Keratinocyte (primary cell): ENCODE data around the gene TKFC. TPM values are rescaled to one million over a fixed set of nuclear protein-coding genes. Genes with fewer than 3 reads are reported as not detected.

Experiments used
- DNase-seq: peaks from one replicate; pipeline ENCODE4 v3.0.0-alpha.2; 2011; ENCODE audit warnings: low read depth, missing footprints, low spot score
- FAIRE-seq: peaks from 2 replicates; lab custom pipeline; 2011; peaks lifted over from hg19 to GRCh38; lab: Jason Lieb, UNC
- H2AFZ ChIP-seq: 2 replicates; pipeline ENCODE4 v1.6.0; 2012; ENCODE audit warnings: low read length, control low read depth, inconsistent platforms; ENCODE audit not compliant: control insufficient read depth
- H3K27ac ChIP-seq: 2 replicates; pipeline ENCODE4 v1.5.1; 2011; ENCODE audit warnings: low read length; ENCODE audit not compliant: control insufficient read depth, insufficient read depth
- H3K27me3 ChIP-seq: 3 replicates; pipeline ENCODE4 v1.6.0; 2011; ENCODE audit warnings: low read length; ENCODE audit not compliant: control insufficient read depth, insufficient read depth; ENCODE audit errors: extremely low read depth
- H3K36me3 ChIP-seq, 2 experiments: 2 replicates in 1 of 2; 3 replicates in 1 of 2; pipeline ENCODE4 v1.5.1; 2011; ENCODE audit warnings: low read length in 2 of 2, mild to moderate bottlenecking in 1 of 2; ENCODE audit not compliant: control insufficient read depth in 2 of 2, insufficient read depth in 2 of 2; ENCODE audit errors: extremely low read depth in 1 of 2
- H3K4me1 ChIP-seq: 3 replicates; pipeline ENCODE4 v1.5.1; 2011; ENCODE audit warnings: low read length; ENCODE audit not compliant: control insufficient read depth, insufficient read depth; ENCODE audit errors: extremely low read depth
- H3K4me2 ChIP-seq: 3 replicates; pipeline ENCODE4 v1.6.0; 2011; ENCODE audit warnings: low read depth, low read length; ENCODE audit not compliant: control insufficient read depth, insufficient read depth; ENCODE audit errors: extremely low read depth
- H3K4me3 ChIP-seq, 3 experiments: fragments of 200-600 bp in 1 of 3; sonication (generic) in 1 of 3; 2 replicates in 2 of 3; 3 replicates in 1 of 3; pipeline ENCODE4 v1.5.1; 2011 to 2016; ENCODE audit warnings: low read length in 3 of 3, mild to moderate bottlenecking in 3 of 3, control low read depth in 2 of 3, inconsistent platforms in 1 of 3, low read depth in 1 of 3, mixed read lengths in 1 of 3, mixed run types in 1 of 3, moderate library complexity in 1 of 3; ENCODE audit not compliant: control insufficient read depth in 2 of 3, insufficient read depth in 2 of 3; ENCODE audit errors: extremely low read depth in 1 of 3
- H3K79me2 ChIP-seq: 2 replicates; pipeline ENCODE4 v1.6.0; 2012; ENCODE audit warnings: low read length; ENCODE audit not compliant: control insufficient read depth, insufficient read depth
- H3K9ac ChIP-seq: 3 replicates; pipeline ENCODE4 v1.6.0; 2011; ENCODE audit warnings: low read length; ENCODE audit not compliant: control insufficient read depth, insufficient read depth; ENCODE audit errors: extremely low read depth
- H3K9me1 ChIP-seq: 3 replicates; pipeline ENCODE4 v1.6.0; 2011; ENCODE audit warnings: low read length; ENCODE audit not compliant: control insufficient read depth, insufficient read depth; ENCODE audit errors: extremely low read depth
- H3K9me3 ChIP-seq: 2 replicates; pipeline ENCODE4 v1.5.1; 2012; ENCODE audit warnings: low read depth, low read length; ENCODE audit not compliant: control insufficient read depth
- H4K20me1 ChIP-seq: 3 replicates; pipeline ENCODE4 v1.6.0; 2011; ENCODE audit warnings: low read length; ENCODE audit not compliant: control insufficient read depth, insufficient read depth; ENCODE audit errors: extremely low read depth
- CTCF ChIP-seq, 3 experiments: IDR thresholded peaks in 1 of 3; conservative IDR thresholded peaks in 1 of 3; optimal IDR thresholded peaks in 1 of 3; 2 replicates in 2 of 3; 3 replicates in 1 of 3; pipeline versions ENCODE3 to v1.5.1; 2011; ENCODE audit warnings: low read length in 3 of 3, mild to moderate bottlenecking in 3 of 3, moderate library complexity in 2 of 3, control low read depth in 1 of 3, inconsistent platforms in 1 of 3; ENCODE audit not compliant: insufficient read depth in 2 of 3; ENCODE audit errors: extremely low read depth in 1 of 3
- EZH2 ChIP-seq: IDR thresholded peaks from one replicate; pipeline ENCODE4 v1.6.1; 2012; ENCODE audit warnings: inconsistent platforms, mild to moderate bottlenecking, low read length, moderate library complexity
- dilution Hi-C: fragments of 300-500 bp; cut with MboI; formaldehyde crosslinking; loops from one replicate; pipeline ENCODE4 v1.7.0; 2020; ENCODE audit warnings: low sequenced_read_pairs; ENCODE audit not compliant: extremely low pct_ligation_motif_present
- polyA plus RNA-seq, 5 experiments: library from polyadenylated mRNA; depleted of rRNA in 3 of 5; stranded (reverse) in 3 of 5; stranded (forward) in 1 of 5; unstranded in 1 of 5; fragments of >200 nt; gene quantifications; 1 replicate in 1 of 5; 2 replicates in 3 of 5; 3 replicates in 1 of 5; pipeline versions ENCODE4 v1.2.1 to v1.2.3, GENCODE V29; 2011 to 2012; ENCODE audit warnings: missing spikeins in 2 of 5, low read depth in 1 of 5, low replicate concordance in 1 of 5

Gene TKFC
- polyA plus RNA-seq, 1 donor (not counting 4 experiments of a cell fraction or from before 2014, with no cell fraction given) = 15.4 TPM

- TF ChIP-seq EZH2 = no peak
- no peak for TF ChIP-seq CTCF (optimal IDR thresholded peaks at IDR 0.05 in 1 of 3, IDR thresholded peaks at IDR 0.05 in 1 of 3, conservative IDR thresholded peaks at IDR 0.05 in 1 of 3; ENCODE audit: extremely low read depth in 1 of 3, insufficient read depth in 2 of 3, low read length in 3 of 3)
- no peak for DNase-seq
Observed at GRCh38 chr11:61352038-61352437, 19.0 kb downstream of the TKFC start.

GRCh38 chr11:61353131-61354067, 20.4 kb downstream of the TKFC start:
- Histone ChIP-seq H3K36me3 (peaks cover 24 to 29% of the 10 kb centered on the region in 2 experiments), H3K4me1 (no peaks in the 10 kb centered on the region), H3K9me1 (peaks cover 2% of the 10 kb centered on the region), H3K9me3 (no peaks in the 10 kb centered on the region), H3K4me3 (no peak overlapping the region), H3K27me3 (no peaks in the 10 kb centered on the region), H3K27ac (no peak overlapping the region), H4K20me1 (no peaks in the 10 kb centered on the region), H2AFZ (no peak overlapping the region), H3K79me2 (no peaks in the 10 kb centered on the region), H3K4me2 (no peak overlapping the region), H3K9ac (no peak overlapping the region)
- FAIRE-seq = no peak
- TF ChIP-seq CTCF (optimal IDR thresholded peaks at IDR 0.05 in 1 of 3, IDR thresholded peaks at IDR 0.05 in 1 of 3, conservative IDR thresholded peaks at IDR 0.05 in 1 of 3; ENCODE audit: extremely low read depth in 1 of 3, insufficient read depth in 2 of 3, low read length in 3 of 3) (no peak), EZH2 (no peak)
- DNase-seq = no peak
- dilution Hi-C loops = no loop called here

More at GRCh38 chr11:61352038-61352437, 19.0 kb downstream of the TKFC start:
- Histone ChIP-seq H2AFZ (no peak overlapping the region), H3K27me3 (no peaks in the 10 kb centered on the region), H3K36me3 (peaks cover 30 to 31% of the 10 kb centered on the region in 2 experiments), H3K27ac (no peak overlapping the region), H3K9me1 (peaks cover 2% of the 10 kb centered on the region), H4K20me1 (no peaks in the 10 kb centered on the region), H3K9ac (no peak overlapping the region), H3K4me3 (no peak overlapping the region), H3K4me1 (no peaks in the 10 kb centered on the region), H3K9me3 (no peaks in the 10 kb centered on the region), H3K79me2 (no peaks in the 10 kb centered on the region), H3K4me2 (no peak overlapping the region)
- FAIRE-seq = no peak
- dilution Hi-C loops = no loop called here
